GM18508 (cell line): ENCODE measurements around the gene DYNLT3.

Experiments
- ATAC-seq: cut with Tn5 transposase; IDR thresholded peaks from one replicate; pipeline ENCODE4 v1.9.1; 2021; ENCODE audit warnings: moderate number of reproducible peaks; ENCODE audit not compliant: insufficient read depth, unreplicated experiment

The DYNLT3 gene

GRCh38 chrX:37796310-37796709 is 51.1 kb downstream of the DYNLT3 start:
- ATAC-seq = no peak
